NCI-H2171 (cell line): ENCODE data around the gene CORO1C.
"Not testable (repeated sequence)": the region's sequence is repeated elsewhere in the genome, so short reads cannot be mapped to it uniquely, and the experiment has no call there.

ENCODE experiments used
- DNase-seq: peaks from one replicate; lab custom pipeline; 2025; lab: John Stamatoyannopoulos, UW

CORO1C gene

DNA sequence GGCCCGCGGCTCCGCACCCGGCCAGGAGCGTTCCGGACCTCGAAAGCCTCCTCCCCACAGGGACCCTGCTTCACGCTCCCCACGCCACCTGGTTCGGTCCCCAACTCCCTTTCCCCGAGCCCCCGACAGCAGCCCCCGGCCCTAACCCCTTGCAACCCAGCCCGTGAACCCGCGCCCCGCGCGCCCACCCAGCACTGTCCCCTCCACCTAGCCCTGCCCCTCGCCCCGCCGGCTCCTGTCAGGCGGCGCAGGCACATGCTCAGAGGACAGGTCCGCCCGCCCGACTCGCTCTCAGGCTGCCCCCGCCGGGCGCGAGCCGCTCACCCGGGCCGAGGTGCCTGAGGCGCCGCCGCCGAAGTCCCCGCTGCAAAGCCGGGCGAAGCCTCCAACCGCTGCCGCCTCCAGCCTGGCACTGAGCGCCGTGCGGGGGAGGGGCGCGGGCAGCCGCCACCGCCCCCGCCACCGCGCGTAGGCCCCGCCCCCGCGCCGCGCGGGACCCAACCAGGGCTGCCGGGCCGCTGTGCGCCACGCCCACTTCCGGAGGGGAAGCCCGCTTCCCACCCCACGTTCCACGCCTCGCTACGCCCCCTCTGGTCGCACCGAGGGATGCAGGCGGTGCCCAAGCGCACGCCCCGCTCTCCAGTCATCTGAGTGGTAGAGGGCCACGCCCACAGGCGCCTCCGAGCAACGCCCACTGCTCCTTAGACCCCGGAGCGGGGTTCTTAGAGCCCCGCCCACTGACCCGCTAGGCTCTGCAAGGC is at the start of gene CORO1C:
Gene CORO1C, minus strand, starts transcription at position 414 of the 761 bp plus-strand sequence. CDS start 30,200 bp downstream, outside the sequence.
- peak; percentile 92 for DNase-seq

DNA sequence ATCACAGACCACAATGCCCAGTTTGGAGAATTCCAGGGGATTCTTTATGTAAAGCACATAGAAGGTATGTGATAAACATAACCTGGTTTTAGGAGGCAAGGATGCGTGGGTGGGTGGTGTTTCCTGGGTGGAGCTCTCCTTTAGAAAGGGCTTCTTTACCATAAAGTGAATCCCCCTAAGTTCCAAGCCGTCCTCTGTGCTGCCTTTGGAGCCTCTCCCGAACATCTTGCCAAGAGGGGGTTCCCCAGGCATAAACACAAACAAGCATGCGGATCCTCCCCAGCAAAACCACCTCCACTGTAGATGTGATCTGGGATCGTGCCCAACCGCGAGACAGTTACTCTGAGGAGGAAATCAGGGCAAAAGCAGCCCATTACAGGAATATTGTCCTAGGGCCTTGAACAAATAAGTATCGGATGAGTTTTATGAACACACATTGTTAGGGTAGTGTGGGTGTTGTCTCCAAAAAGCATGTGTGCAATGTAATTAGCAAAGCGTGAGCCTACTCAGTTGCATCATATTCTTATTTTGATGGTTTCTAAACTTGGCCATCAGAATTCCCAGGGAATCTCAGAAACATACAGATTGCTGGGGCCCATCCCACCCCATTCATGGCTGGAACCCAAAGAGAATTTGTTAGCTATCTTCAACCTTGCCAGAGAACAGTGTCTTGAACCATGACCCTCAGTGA is 48.8 kb upstream of the CORO1C start:
- no peak for DNase-seq

DNA sequence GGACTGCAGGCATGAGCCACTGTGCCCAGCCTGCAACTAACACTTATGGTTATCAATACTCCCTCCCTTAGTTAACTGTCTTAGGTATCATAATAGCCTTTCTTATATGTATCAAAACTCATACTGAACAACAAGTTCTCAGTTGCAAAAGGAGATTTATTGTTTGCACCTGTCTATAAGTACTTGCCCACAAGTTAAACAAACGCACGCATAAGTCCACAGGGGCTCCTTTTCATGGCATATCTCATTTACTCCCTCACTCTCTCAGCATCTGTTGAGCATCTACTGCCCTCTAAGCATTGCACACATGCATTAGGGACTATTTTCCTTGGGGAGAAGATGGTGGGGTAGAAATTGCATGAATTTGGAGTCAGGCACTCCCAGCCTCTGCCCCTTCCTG is 46.7 kb upstream of the CORO1C start:
- DNase-seq, result no peak

DNA sequence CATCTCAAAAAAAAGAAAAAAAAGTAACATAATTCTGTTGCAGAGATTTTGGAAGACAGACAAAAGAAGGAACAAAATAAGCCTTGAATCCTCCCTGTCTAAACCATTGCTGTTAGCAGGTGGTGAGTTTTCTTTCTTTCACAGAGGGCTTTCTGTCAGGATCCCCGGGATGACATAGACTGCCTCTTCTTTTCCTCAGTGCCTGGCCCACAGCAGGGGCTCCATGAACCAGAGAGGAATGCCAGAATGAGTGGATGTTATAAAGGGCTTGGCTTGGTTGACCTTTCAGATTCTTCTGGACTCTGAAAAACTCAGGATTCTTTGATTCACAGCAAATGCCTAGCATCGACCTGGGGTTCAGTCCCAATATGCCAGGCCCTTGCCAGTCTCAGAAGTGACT is 45.8 kb upstream of the CORO1C start:
- DNase-seq, result no peak

DNA sequence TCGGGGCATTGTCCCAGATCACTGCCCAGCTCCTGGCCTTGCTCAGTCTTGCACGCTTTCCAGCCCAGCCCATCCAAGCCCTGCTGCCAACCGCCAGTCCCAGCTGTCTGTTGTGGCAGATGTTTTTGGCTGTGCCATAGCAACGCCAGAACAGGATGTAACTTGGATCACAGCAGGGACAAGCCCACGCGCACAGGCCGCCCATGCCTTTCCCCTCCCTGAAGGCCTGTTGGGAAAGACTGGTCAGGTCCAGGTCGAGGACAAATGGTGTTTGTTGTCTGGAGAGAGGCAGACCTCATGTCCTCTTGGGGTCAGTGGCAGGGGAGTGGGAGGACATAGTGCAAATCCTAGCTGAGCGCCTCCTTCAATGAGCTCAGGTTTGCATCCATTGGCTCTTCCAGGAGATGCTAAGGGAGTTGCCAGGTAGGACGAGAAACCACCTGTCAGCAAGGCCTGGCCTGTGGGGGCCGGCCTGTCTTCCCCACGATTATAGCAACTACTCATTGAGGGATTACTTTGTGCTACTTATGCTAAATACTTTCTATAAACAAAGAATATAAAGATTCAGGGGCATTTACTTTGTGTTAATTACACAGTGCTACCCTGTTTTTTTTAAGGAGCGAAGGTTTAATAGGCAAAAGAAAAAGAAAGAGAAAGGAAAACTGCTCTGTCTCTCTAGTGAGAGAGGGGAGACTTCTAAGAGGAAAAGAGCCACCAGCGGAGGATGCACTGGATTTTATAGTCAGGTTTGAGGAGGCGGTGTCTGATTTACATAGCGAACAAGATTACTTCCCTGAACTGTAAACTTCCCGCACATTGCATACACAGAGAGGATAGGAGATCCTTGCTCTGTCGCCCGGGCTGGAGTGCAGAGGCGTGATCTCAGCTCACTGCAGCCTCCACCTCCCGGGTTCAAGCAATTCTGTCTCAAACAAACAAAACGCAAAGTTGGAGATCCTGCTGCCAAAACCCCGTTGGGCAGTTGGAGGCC is 42.8 kb upstream of the CORO1C start:
- peak; percentile 74 for DNase-seq

DNA sequence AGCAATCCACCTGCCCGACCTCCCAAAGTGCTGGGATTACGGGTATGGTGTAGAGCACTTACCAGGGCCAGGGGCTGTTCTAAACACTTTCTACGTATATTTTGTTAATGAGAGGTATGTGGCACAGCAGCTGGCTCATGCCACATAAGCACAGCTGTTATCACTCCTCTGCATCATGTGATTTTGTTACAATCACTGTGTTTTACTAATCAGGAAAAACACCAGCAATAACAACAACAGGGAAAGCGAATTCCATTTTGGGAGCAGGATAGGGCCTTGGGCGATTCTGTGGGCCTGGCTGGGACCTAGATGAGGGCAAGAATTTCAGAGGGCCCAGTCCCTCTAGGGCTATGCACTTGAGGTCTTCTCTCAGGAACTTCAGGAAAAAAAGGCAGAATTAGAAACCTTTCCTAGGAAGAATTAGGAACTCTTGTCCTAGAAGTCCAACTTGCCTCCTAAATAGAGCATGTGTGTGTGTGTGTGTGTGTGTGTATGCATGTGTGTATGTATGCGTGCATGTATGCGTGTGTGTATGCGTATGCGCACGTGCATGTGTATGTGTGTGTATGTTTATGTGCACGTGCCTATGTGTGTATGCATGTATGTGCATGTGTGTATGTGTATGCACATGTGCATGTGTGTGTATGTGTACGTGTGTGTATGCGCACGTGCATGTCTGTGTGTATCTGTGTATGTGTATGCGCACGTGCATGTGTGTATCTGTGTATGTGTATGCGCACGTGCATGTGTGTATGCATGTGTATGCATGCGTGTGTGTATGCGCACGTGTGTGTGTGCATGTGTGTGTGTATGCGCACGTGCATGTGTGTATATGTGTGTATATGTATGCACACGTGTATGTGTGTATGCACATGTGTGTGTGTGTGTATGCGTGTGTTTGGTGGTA is 41.8 kb upstream of the CORO1C start:
- DNase-seq, result no peak

DNA sequence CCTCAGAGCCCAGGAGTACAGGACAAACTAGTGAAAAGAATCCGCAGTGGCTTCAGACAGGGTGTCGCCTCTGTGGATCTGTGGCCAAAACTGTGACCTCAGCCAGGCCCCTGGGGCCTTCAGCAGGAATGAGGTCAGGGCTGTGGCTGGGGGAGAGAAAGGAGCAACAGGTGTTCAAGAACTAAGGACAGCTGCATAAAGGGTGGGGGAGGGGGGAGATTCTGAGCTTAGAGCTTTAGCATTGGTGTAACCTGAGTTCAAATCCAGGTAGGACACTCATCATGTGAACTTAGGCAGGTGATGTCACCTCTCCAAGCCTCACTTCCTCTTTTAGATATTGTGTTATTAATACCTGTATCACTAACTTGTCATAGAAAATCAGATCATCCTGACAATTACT is 40.9 kb upstream of the CORO1C start:
- no peak for DNase-seq

DNA sequence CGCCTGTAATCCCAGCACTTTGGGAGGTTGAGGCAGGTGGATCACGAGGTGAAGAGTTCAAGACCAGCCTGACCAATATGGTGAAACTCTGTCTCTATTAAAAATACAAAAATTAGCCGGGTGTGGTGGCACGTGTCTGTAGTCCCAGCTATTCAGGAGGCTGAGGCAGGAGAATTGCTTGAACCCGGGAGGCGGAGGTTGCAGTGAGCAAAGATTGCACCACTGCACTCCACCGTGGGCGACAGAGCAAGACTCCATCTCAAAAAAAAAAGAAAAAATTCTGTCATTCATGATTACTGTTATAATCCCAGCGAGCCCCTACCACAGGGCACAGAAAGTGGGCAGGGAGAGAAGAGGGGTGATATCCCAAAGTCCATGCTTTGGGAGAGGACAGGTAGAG is 40.5 kb upstream of the CORO1C start:
- DNase-seq, result not testable (repeated sequence)

DNA sequence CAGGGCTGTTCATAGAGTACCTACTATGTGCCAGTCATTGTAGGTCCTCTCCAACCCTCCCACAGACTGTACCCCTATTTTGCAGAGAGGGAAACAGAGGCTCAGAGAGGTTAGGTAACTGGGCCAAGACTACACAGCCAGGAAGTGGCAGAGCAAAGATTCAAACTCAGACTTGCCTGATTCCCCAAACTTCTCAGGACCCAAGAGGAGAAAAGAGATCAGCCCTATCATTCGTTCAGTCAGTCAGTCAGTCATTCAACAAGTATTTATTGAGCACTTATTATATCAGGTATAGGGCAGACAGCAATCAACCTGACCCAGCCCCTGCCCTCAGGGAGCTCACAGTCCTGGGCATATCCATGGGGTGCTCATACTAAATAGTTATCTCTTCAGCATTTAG is 39.6 kb upstream of the CORO1C start:
- no peak for DNase-seq

DNA sequence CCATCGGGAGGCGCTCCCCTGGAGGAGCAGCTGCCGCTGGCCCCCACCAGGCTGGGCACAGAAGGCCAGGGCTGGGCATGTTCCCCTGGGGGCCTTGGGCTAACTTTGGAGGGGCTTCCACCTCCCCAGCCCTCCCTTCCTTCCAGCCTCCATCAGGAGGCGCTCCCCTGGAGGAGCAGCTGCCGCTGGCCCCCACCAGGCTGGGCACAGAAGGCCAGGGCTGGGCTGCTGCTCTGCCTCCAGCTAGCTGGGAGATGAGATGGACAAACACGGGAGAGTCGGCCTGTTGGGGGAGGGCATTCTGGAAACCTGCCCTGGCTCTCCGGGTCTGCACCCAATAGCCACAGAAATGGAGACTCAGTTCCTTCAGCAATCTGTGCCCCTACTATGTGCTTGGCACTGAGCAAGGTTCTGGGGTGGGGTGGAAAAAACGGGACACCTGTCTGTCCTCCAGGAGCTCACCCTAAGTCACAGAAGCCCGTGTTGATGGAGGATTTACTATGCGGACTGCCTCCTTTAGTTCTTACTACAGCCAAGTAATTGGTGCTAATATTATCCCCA is 39.0 kb upstream of the CORO1C start:
- no peak for DNase-seq

DNA sequence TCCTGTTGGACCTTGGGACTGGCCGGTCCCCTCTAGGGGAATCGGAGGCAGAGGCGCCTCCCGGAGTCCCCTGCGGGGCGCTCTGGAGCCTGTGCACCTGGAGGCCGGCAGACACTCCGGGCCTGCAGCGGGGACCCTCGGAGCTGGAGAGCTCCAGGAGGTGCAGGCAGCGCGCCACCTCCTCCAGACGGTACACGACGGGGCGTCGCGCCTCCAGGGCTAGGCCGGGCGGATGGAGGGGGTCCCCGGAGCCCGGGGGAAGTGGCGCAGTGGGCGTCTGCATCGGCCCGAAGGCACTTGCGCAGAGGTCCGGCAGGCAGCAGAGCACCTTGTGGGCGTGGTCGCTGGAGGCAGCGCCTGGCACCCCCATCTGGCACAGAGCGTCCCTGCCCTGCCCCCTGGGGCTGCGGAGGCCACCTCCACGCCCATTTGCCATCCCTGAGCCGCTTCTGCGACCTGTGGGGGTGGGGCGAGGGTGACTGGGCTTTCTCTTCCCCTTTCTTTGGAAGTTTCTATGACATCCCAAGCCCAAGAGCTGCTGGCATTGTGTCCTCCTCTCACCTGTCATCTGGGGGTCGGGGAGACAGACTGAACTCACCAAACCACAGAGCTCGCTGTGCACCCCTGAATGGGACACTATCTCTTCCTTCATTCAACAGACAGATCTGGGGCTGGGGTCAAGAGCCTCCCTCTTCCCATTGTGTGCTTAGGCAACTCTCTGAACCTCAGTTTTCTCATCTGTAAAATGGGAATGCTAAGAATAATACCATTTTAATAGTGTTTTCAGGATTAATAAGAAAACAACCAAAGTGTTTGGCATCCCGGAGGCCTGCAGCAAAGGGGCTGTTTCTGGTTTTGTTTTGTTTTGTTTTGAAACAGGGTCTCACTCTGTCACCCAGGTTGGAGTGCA is 37.5 kb upstream of the CORO1C start:
- DNase-seq, result peak; percentile 87

DNA sequence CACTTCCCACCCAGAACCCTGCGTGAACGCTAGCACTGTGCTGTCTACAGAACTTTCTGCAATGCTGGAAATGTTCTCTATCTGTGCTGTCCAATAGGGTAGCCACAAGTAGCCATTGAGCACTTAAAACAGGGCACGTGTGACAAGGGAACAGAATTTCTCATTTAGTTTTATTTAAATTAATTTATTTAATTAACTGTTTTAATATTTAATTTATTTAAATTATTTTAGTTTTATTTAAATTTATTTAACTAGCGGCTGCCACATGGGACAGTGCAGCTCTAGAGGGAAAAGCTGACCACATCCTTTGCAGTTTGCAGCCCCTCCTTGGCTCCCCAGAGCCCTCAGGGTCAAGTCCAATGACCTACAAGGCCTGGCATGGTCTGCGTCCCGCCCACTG is 35.0 kb upstream of the CORO1C start:
- no peak for DNase-seq

DNA sequence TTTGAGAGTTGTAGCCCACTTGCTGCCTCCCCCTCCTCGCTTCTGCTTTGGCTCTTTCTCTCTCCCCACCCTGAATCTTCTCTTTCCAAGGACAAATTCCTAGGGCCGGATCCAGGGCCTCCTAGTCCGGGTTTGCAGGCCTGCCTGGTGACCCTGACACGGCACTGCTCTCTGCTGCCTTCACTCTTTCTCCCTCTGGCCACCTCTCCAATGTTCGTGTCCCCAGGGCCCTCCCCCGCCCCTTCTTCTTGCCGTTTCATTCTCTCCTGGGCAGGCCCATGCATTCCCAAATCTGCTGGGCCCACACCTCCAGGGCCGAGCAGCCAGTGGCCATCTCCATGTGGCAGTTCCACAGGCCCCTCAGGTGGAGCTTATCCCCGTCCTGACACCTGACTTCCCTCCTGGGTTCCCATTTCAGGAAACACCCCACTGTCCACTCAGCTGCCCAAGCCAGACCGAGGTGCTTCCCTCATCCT is 34.0 kb upstream of the CORO1C start:
- DNase-seq, result no peak

DNA sequence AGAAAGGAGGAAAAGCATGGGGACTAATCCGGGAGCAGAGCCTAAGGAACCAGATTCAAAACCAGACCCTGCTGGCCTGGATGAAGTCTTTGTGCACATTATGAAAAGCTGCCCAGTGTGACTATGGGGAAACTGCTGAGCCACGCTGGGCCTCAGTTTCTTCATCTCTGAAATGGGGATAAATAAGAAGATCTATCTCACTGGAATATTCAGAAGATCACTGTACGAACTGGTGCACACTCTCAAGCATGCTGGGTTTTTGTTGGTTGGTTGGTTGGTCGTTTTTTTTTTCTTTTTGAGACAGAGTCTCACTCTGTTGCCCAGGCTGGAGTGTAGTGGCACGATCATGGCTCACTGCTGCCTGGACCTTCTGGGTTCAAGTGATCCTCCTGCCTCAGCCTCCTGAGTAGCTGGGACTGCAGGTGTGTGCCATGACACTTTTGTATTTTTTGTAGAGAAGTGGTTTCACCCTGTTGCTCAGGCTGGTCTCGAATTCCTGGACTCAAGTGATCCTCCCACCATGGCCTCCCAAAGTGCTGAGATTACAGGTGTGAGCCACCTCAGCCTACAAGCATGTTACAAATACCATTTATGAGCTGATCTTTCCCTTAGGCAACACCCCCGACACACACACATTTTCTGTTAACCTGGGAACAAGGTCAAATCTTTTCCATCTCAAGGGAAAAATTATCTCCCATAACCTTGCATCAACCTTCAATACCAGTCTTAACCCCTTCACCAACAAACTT is 33.4 kb upstream of the CORO1C start:
- DNase-seq, result no peak

DNA sequence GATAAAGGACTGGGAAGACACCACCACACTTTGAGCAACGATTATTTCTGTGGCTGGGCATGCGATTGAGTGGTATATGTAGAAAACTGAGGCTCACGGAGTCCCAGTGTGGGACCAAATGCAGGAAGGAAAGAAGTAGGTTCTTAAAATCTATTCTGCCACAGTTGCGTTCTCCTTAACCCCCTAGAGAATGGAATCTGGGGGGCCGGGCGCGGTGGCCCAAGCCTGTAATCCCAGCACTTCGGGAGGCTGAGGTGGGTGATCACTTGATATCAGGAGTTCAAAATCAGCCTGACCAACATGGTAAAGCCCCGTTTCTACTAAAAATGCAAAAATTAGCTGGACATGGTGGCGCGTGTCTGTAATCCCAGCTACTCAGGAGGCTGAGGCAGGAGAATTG is 29.9 kb upstream of the CORO1C start:
- no peak for DNase-seq

DNA sequence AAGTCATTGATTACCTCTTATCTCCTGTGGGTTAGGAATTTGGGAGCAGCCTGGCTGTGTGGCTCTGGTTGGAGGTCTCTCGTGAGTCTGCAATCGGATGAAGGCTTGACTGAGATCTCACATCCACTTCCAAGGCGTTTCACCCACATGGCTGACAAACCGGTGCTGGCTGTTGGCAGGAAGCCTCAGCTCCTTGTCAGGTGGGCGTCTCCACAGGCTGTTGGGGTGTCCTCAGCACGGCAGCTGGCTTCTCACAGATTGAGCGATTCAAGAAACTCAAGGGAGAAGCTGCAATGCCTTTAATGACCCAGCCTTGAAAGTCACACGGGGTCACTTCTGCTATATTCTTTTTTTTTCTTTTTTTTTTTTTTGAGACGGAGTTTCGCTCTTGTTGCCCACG is 28.6 kb upstream of the CORO1C start:
- peak; percentile 86 for DNase-seq

DNA sequence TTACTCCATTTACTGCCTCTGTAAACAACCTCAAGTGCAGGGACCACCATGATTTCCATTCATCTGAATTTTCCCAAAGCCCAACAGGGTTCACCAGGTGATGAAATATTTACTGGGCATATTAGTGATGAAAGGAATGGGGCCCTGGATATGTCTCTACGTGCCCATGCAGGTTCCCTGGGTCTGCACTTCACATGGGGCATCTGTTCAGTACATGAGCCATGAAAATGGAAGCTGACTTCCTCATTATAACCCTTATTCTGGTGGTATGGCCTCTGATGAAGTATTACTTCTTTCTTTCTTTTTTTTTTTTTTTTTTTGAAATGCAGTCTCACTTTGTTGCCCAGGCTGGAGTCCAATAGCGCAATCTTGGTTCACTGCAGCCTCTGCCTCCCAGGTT is 26.5 kb upstream of the CORO1C start:
- peak; percentile 94 for DNase-seq

DNA sequence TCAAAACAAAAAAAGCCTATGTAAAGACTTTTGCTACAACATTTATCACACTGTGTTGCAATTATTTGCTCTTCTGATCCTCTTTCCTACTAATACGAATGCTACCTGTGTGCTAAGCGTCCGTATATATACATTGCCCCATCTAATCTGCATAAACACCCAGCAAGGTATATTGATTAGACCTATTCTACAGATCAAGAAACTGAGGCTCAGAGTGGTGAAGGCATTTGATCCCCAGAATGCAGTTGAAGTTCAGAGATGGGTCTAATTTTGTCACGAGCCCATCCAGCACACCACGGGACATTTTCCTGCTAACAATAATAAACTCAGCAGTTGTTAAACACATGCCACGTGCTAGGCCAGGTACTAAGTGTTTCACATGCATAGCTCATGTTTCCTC is 25.1 kb upstream of the CORO1C start:
- DNase-seq, result no peak

DNA sequence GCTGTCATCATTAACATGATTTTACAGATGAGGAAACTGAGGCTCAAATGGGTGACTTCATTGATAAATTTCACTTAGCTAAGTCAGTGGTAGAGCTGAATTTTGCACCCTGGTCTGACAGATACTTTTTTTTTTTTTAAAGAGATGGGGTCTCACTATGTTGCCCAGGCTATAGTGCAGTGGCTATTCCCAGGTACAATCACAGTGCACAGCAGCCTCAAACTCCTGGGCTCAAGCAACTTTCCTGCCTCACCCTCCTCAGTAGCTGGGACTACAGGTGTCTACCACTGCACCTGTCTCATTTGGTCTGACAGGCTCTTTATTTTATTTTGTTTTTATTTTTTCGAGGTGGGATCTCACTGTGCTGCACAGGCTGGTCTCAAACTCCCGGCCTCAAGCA is 24.2 kb upstream of the CORO1C start:
- DNase-seq, result no peak
